ENCODE measurements around the gene GTF2A1.
"Not testable (repeated sequence)": the region's sequence is repeated elsewhere in the genome, so short reads cannot be mapped to it uniquely, and the experiment has no call there.

The GTF2A1 gene

GRCh38 chr14:81220830-81221578, at the start of gene GTF2A1:
Gene GTF2A1, minus strand, starts transcription at chr14:81220959. Its CDS starts 441 bp downstream, at chr14:81220518.
- DNase-seq = peak; percentile 94

DNA sequence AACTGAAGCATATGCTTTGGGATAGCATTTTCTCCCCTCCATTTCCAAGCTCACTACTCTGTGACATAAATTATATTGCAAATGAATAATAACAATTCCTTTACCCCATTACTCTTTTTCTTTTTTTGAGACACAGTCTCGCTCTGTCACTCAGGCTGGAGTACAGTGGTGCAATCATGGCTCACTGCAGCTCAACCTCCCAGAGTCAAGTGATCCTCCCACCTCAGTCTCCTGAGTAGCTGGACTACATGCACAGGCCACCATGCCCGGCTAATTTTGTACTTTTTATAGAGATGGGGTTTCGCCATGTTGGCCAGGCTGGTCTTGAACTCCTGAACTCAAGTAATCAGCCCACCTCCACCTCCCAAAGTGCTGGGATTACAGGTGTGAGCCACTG, 49.2 kb upstream of the GTF2A1 start:
- no peak for DNase-seq

- peak; percentile 63 for DNase-seq
Measured at GRCh38 chr14:81269100-81269978, 48.6 kb upstream of the GTF2A1 start.

GRCh38 chr14:81268016-81268416, 47.3 kb upstream of the GTF2A1 start:
- no peak for DNase-seq

- DNase-seq = no peak
Measured at GRCh38 chr14:81265636-81266169, 44.9 kb upstream of the GTF2A1 start.

DNA sequence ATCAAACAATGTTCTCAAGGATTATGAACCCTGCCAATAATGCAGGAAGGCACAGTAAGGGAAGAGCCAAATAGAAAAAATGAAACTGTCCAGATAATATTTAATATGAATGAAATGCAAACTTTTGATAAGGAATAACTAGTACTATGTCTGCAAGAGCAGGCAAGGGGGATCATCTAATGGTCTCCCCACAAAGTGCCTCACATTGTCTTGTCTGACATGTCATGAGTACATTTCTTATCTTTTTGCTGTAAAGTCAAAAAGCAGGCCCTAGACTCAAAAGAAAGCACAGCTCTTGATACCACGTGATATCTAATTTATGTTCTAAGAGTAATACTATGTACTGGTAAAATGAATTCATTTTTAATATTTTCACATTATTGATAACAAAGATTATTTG, 43.9 kb upstream of the GTF2A1 start:
- no peak for DNase-seq

- DNase-seq = no peak
Measured at GRCh38 chr14:81263777-81264410, 43.1 kb upstream of the GTF2A1 start.

- no peak for DNase-seq
Measured at GRCh38 chr14:81261176-81261575, 40.4 kb upstream of the GTF2A1 start.

- no peak for DNase-seq
Measured at GRCh38 chr14:81260732-81261131, 40.0 kb upstream of the GTF2A1 start.

- no peak for DNase-seq
Measured at GRCh38 chr14:81256289-81256960, 35.7 kb upstream of the GTF2A1 start.

GRCh38 chr14:81252278-81252677, 31.5 kb upstream of the GTF2A1 start:
- no peak for DNase-seq

DNA sequence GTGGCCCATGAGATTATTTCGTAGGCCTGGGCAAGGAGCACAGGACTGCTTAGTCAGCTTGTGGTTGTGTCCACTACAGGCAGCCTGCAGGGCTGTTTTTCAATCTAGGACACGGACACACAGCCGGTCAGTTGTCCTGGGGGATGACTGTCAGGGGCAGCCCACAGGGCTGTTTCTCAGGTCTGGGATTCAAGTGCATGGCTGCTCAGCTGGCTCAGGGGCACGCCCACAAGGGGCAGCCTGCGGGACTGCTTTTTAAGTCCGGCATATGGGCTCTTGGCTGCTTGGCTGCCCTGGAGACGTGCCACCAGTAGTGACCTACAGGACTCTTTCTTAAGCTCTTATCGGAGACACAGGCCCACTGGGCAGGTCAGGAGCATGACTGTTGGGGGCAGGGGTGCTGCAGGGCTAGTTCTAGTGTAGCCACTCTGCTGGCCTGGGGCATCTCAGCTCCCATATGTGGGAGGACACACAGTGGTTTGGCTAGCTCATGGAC, 26.6 kb upstream of the GTF2A1 start:
- no peak for DNase-seq

- no peak for DNase-seq
Measured at GRCh38 chr14:81246461-81247270, 25.9 kb upstream of the GTF2A1 start.

DNA sequence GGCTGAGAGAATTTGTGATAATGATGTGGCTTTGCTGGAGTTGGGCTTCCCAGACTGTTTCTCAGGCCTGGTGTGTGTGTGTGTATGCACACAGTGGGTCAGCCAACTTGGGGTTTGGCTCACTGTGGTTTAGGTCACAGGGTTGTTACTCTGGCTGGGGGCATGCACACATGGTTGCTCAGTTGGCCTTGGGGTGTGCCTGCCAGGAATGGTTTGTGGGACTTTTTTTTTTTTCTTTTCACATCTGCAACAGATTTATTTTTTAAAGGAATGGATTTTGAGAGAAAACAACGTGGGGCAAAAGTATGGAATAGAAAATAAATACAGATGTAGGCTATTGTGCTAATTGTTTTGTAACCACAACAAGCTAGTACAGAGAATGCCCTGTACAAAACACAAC, 25.0 kb upstream of the GTF2A1 start:
- no peak for DNase-seq

DNA sequence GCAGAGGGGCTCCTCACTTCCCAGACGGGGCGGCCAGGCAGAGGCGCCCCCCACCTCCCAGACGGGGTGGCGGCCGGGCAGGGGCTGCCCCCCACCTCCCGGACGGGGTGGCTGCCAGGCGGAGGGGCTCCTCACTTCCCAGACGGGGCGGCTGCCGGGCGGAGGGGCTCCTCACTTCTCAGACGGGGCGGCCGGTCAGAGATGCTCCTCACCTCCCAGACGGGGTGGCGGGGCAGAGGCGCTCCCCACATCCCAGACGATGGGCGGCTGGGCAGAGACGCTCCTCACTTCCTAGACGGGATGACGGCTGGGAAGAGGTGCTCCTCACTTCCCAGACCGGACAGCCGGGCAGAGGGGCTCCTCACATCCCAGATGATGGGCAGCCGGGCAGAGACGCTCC, 23.7 kb upstream of the GTF2A1 start:
- DNase-seq = not testable (repeated sequence)

GRCh38 chr14:81243499-81243898, 22.7 kb upstream of the GTF2A1 start:
- DNase-seq = no peak

GRCh38 chr14:81236849-81237248, 16.1 kb upstream of the GTF2A1 start:
- DNase-seq = not testable (repeated sequence)

DNA sequence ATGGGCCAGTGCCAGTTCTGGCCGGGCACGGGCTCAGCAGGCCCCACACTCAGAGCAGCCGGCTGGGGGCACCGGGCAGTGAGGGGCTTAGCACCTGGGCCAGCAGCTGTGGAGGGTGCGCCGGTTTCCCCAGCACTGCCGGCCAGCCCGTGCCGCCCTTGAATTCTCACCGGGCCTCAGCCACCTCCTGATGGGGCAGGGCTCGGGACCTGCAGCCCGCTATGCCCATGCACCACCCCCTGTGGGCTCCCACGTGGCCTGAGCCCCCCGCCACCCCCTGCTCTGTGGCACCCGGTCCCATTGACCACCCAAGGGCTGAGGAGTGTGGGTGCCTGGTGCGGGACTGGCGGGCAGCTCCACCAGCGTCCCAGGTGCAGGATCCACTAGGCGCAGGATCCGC, 15.4 kb upstream of the GTF2A1 start:
- no peak for DNase-seq

DNA sequence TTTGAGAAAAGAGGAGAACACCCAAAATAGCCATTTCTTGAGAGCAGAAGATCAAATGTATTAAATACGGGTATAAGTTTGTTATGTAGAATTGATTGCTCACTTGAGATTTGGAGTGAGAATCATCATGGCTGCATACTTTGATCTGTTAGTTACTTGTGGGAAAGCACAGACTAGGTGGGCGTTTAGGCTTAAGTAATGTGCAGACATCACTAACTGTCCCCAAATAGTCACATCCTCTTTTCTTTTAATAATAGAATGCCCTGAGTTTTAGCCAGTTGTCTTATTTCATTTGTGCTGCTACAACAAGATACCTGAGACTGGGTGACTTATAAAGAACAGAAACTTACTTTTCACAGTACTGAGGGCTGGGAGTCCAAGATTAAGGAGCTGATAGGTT, 14.3 kb upstream of the GTF2A1 start:
- no peak for DNase-seq

GRCh38 chr14:81234278-81234677, 13.5 kb upstream of the GTF2A1 start:
- DNase-seq = no peak

DNA sequence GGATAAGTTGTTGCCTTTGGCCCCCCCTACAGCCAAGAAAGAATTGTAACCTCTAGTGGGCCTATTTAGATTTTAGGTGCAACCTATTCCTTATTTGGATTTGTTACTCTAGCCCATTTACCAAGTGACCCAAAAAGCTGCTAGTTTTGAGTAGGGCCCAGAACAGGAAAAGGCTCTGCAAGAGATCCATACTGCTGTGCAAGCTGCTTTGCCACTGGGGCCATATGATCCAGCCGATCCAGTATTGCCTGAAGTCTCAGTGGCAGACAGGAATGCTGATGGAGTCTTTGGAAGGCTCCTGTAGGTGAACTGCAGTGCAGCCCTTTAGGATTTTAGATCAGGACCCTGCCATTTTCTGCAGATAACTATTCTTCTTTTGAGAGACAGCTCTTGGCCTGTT, 12.9 kb upstream of the GTF2A1 start:
- DNase-seq = no peak

DNA sequence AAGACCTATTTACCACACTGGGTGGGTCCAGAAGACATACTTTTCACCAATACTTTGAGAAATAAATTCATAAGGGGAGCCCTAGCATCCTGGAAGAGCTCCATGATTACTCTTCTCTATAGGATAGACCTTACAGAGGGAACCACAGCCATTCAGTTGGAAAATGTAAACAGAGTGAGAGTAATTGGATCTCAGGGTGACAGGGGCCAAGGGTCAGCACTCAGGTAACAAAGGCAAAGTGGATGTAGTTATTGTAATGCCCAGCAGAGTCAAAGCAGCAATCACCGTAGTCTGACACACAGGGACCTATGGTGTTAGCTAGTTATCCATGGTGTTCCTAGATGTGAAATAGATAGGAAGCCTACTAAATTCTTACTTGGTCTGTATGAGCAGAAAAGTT, 10.8 kb upstream of the GTF2A1 start:
- no peak for DNase-seq
